Lower lobe of right lung (tissue), 2 donors: ENCODE data around the gene MOB3B. TPM values are rescaled to one million over a fixed set of nuclear protein-coding genes. Genes with fewer than 3 reads are reported as not detected.

Experiments used
- ATAC-seq, 2 donors: fragments of 200-7000 bp; cut with Tn5 transposase; one replicate each; pipeline ENCODE4 v1.9.1; 2020 to 2022; ENCODE audit warnings: mild to moderate bottlenecking in 2 of 2, moderate library complexity in 2 of 2
- DNase-seq: peaks from one replicate; pipeline ENCODE4 v3.0.0-alpha.2; 2020
- H3K27ac ChIP-seq: fragments of 200-600 bp; one replicate; pipeline ENCODE4 v1.8.0; 2022
- H3K27me3 ChIP-seq: fragments of 200-600 bp; one replicate; pipeline ENCODE4 v1.8.0; 2022; ENCODE audit warnings: low read depth
- H3K36me3 ChIP-seq: fragments of 200-600 bp; one replicate; pipeline ENCODE4 v1.8.0; 2022; ENCODE audit warnings: mild to moderate bottlenecking
- H3K4me1 ChIP-seq: fragments of 200-600 bp; one replicate; pipeline ENCODE4 v1.8.0; 2022
- H3K4me3 ChIP-seq: fragments of 200-600 bp; one replicate; pipeline ENCODE4 v1.8.0; 2022; ENCODE audit warnings: mild to moderate bottlenecking
- H3K9me3 ChIP-seq: fragments of 200-600 bp; one replicate; pipeline ENCODE4 v1.8.0; 2022
- CTCF ChIP-seq: fragments of 200-600 bp; IDR thresholded peaks from one replicate; pipeline ENCODE4 v1.8.0; 2022; ENCODE audit warnings: antibody characterized with exemption, mild to moderate bottlenecking
- intact Hi-C: fragments of 100-400 bp; cut with DNase I; formaldehyde crosslinking; loops from one replicate; pipeline ENCODE4 v1.11.0; 2022
- total RNA-seq: library from RNA; stranded (reverse); fragmentation: NEBNext Ultra II Directional; extraction: Animal tissue kit (Norgen Biotek cat#: 25700); gene quantifications from one replicate; pipeline ENCODE4 v1.2.1, GENCODE V29; 2021
- donor health status: DM: no; HTN: yes; CAD: no; lungs with severe emphysema.

MOB3B gene
- total RNA-seq, 1 donor from 2014 or later: 22.7 TPM

- Histone ChIP-seq H3K36me3 (no peaks in the 10 kb centered on the region), H3K4me1 (peaks cover 27% of the 10 kb centered on the region), H3K27ac (no peak overlapping the region), H3K9me3 (no peaks in the 10 kb centered on the region), H3K4me3 (no peak overlapping the region), H3K27me3 (no peaks in the 10 kb centered on the region)
- no peak for TF ChIP-seq CTCF
- intact Hi-C loops: no loop called here
- ATAC-seq: peak; percentile 41 to 47
- DNase-seq: no peak
These were observed 143.0 kb downstream of the MOB3B start for GRCh38 chr9:27386571-27387091.

GRCh38 chr9:27385606-27386322, 143.8 kb downstream of the MOB3B start:
- intact Hi-C loops: no loop called here
- Histone ChIP-seq H3K9me3 (no peaks in the 10 kb centered on the region), H3K27ac (no peak overlapping the region), H3K36me3 (no peaks in the 10 kb centered on the region), H3K4me1 (peaks cover 27% of the 10 kb centered on the region), H3K27me3 (no peaks in the 10 kb centered on the region), H3K4me3 (no peak overlapping the region)
- TF ChIP-seq CTCF: no peak
- ATAC-seq (peak; percentile 61 to 77), DNase-seq (peak; percentile 57)

GRCh38 chr9:27384262-27385014, 145.2 kb downstream of the MOB3B start:
- Histone ChIP-seq H3K27me3 (no peaks in the 10 kb centered on the region), H3K4me3 (no peak overlapping the region), H3K4me1 (peaks cover 31% of the 10 kb centered on the region), H3K9me3 (no peaks in the 10 kb centered on the region), H3K27ac (no peak overlapping the region), H3K36me3 (no peaks in the 10 kb centered on the region)
- ATAC-seq (no peak), DNase-seq (no peak)
- intact Hi-C loops: no loop called here
- no peak for TF ChIP-seq CTCF

- no peaks in the 10 kb centered on the region for H3K9me3 ChIP-seq
- no peak overlapping the region for H3K27ac ChIP-seq
- H3K36me3 ChIP-seq: no peaks in the 10 kb centered on the region
- peaks cover 40% of the 10 kb centered on the region for H3K4me1 ChIP-seq
- no peaks in the 10 kb centered on the region for H3K27me3 ChIP-seq
- DNase-seq (no peak), ATAC-seq (no peak)
- intact Hi-C loops: no loop called here
- no peak overlapping the region for H3K4me3 ChIP-seq
- TF ChIP-seq CTCF: no peak
These were observed 146.1 kb downstream of the MOB3B start for GRCh38 chr9:27383524-27383923.

- H3K27ac ChIP-seq: no peak overlapping the region
- no peak overlapping the region for H3K4me3 ChIP-seq
- no peak for ATAC-seq
- TF ChIP-seq CTCF: no peak
- intact Hi-C loops: no loop called here
- peaks cover 43% of the 10 kb centered on the region for H3K4me1 ChIP-seq
- no peaks in the 10 kb centered on the region for H3K27me3 ChIP-seq
- no peaks in the 10 kb centered on the region for H3K36me3 ChIP-seq
- DNase-seq: no peak
- no peaks in the 10 kb centered on the region for H3K9me3 ChIP-seq
These were observed 146.6 kb downstream of the MOB3B start for GRCh38 chr9:27382975-27383374.
